HL-60 (cell line): ENCODE results near the gene ACTR6. TPM values are rescaled to one million over a fixed set of nuclear protein-coding genes. Genes with fewer than 3 reads are reported as not detected.
A peak's percentile ranks its signal among the peaks of the same experiment; 100 is the strongest.

Experiments used
- DNase-seq, 2 experiments: peaks; one replicate each; pipeline ENCODE4 v3.0.0-alpha.2; 2010 to 2020; ENCODE audit warnings: low read depth in 1 of 2, low spot score in 1 of 2
- H3K27ac ChIP-seq: fragments of 250-450 bp; sonication (Bioruptor Pico); replicated peaks from 2 replicates; pipeline ENCODE4 v1.5.1; 2020; ENCODE audit warnings: mild to moderate bottlenecking, moderate library complexity
- H3K27me3 ChIP-seq: fragments of 250-450 bp; sonication (Bioruptor Pico); 2 replicates; pipeline ENCODE4 v1.5.1; 2021; ENCODE audit warnings: mild to moderate bottlenecking, moderate library complexity; ENCODE audit not compliant: insufficient read depth, poor library complexity, severe bottlenecking
- H3K4me3 ChIP-seq: replicated peaks from 2 replicates; pipeline ENCODE4 v1.5.1; 2011; ENCODE audit warnings: mild to moderate bottlenecking, control low read depth, low read length; ENCODE audit not compliant: insufficient read depth
- GABPA ChIP-seq: IDR thresholded peaks from 2 replicates; pipeline ENCODE4 v1.6.1; 2012; ENCODE audit warnings: low read depth
- POLR2AphosphoS5 ChIP-seq: IDR thresholded peaks from 2 replicates; pipeline ENCODE4 v1.6.1; 2012; ENCODE audit warnings: low read depth
- REST ChIP-seq: IDR thresholded peaks from 2 replicates; pipeline ENCODE4 v1.6.1; 2012; ENCODE audit warnings: low read depth; ENCODE audit not compliant: insufficient replicate concordance
- SPI1 ChIP-seq: IDR thresholded peaks from 2 replicates; pipeline ENCODE4 v1.6.1; 2012; ENCODE audit warnings: low read depth, mild to moderate bottlenecking, borderline replicate concordance
- microRNA-seq: library from miRNA; unstranded; fragments of <30 nt; microRNA quantifications from one replicate; pipeline ENCODE4, GENCODE V29; 2018
- TF ChIP-seq, protein P1 (sequence below): IDR thresholded peaks from one replicate; pipeline ENCODE4 v1.5.1; 2011; ENCODE audit warnings: low read length, control low read depth, inconsistent platforms; ENCODE audit not compliant: insufficient read depth

Gene ACTR6

DNA sequence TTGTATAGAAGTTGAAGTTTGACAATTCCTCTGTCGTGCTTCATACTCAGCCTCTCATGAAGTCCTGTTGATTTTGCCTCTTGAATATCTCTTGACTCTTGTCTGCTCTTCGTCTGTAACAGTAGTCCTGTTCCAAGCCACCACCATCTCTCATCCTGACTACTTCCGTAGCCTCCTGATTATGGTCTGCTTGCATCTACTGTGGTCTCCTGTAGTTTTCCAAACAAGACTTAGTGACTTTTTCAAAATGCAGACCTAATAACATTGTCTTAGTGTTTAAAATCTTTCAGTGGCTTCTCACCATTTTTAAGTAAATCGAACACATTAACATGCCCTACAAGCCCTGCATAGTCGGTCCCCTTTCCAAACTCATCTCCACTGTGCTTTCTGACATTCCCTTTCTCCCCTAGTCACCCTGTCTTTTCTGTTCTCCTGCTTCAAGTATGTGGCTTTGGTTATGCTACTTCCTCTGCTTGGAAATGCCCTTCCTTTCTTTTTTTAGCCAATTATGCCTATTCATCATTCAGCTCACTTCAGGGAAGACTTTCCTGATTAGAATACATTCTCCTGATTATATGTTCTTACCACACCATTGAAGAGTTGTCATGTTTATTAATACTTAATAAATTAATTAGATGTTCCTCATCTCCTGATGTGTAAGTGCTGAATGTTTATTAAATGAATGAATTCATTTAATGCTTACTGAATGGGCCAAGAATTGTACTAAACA lies 68.4 kb downstream of the ACTR6 start:
- Histone ChIP-seq H3K4me3 (peak overlapping the region; percentile 3), H3K27ac (no peak overlapping the region), H3K27me3 (no peaks in the 10 kb centered on the region)
- DNase-seq = peak in 1 of 2 experiments; percentile 3
- TF ChIP-seq GABPA = no peak
- TF ChIP-seq, protein P1, sequence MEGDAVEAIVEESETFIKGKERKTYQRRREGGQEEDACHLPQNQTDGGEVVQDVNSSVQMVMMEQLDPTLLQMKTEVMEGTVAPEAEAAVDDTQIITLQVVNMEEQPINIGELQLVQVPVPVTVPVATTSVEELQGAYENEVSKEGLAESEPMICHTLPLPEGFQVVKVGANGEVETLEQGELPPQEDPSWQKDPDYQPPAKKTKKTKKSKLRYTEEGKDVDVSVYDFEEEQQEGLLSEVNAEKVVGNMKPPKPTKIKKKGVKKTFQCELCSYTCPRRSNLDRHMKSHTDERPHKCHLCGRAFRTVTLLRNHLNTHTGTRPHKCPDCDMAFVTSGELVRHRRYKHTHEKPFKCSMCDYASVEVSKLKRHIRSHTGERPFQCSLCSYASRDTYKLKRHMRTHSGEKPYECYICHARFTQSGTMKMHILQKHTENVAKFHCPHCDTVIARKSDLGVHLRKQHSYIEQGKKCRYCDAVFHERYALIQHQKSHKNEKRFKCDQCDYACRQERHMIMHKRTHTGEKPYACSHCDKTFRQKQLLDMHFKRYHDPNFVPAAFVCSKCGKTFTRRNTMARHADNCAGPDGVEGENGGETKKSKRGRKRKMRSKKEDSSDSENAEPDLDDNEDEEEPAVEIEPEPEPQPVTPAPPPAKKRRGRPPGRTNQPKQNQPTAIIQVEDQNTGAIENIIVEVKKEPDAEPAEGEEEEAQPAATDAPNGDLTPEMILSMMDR = no peak
- no peak for TF ChIP-seq POLR2AphosphoS5
- peak; percentile 42; the same call in 1 of the 2 replicates for TF ChIP-seq SPI1
- no peak for TF ChIP-seq REST

GRCh38 chr12:100273782-100274181 lies 73.2 kb downstream of the ACTR6 start:
- Histone ChIP-seq H3K27me3 (no peaks in the 10 kb centered on the region), H3K27ac (no peak overlapping the region), H3K4me3 (no peak overlapping the region)
- TF ChIP-seq POLR2AphosphoS5 (no peak), REST (no peak), GABPA (no peak), SPI1 (no peak)
- TF ChIP-seq, protein P1 = no peak
- no peak for DNase-seq

Small RNA genes lying within 50 kb of the gene (microRNA-seq; reads per million reads assigned to microRNA genes)
- not detected for gene MIR1827
